Left hindlimb (tissue), 1 donor: ENCODE results near the gene POU5F1.
"Not testable (repeated sequence)": the region's sequence is repeated elsewhere in the genome, so short reads cannot be mapped to it uniquely, and the experiment has no call there.

Experiments used
- DNase-seq: peaks from one replicate; pipeline ENCODE4 v3.0.0-alpha.2; 2018

The POU5F1 gene

GRCh38 chr6:31170600-31170881 lies at the start of gene POU5F1:
POU5F1 (minus strand) TSS chr6:31170682; CDS start chr6:31170620, 62 bp downstream.
- DNase-seq, result no peak

GRCh38 chr6:31216208-31216898 lies 45.9 kb upstream of the POU5F1 start:
- no peak for DNase-seq

DNA sequence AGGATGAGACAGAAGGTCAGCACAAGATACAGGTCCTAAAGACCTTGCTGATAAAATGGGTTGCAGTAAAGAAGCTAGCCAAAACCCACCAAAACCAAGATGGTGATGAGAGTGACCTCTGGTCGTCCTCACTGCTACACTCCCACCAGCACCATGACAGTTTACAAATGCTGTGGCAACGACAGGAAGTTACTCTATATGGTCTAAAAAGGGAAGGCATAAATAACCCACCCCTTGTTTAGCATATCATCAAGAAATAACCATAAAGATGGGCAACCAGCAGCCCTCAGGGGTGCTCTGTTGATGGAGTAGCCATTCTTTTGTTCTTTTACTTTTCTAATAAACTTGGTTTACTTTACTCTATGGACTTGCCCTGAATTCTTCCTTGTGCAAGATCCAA lies 44.7 kb upstream of the POU5F1 start:
- not testable (repeated sequence) for DNase-seq

DNA sequence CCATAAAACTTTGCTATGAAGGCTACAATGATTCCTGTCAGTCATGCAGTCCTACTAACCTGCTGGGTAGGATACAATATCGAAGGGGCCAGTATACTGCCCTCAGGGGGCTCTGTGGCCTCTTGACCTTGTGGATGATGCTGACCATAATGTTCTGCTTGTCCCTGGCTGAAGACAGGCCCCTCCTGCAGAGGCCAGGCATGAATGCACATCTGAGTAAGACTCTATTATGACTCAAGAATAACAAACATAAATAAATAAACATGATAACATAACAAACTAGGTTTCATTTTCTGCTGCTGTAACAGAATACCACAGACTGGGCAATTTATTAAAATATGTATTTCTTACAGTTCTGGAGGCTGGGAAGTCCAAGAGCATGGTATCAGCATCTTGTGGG lies 44.0 kb upstream of the POU5F1 start:
- no peak for DNase-seq

- DNase-seq, result no peak
These were observed 40.5 kb upstream of the POU5F1 start for GRCh38 chr6:31210741-31211532.

GRCh38 chr6:31210123-31210522 lies 39.6 kb upstream of the POU5F1 start:
- no peak for DNase-seq

- no peak for DNase-seq
These were observed 38.7 kb upstream of the POU5F1 start for GRCh38 chr6:31209137-31209536.

- no peak for DNase-seq
These were observed 38.0 kb upstream of the POU5F1 start for GRCh38 chr6:31208506-31208905.

DNA sequence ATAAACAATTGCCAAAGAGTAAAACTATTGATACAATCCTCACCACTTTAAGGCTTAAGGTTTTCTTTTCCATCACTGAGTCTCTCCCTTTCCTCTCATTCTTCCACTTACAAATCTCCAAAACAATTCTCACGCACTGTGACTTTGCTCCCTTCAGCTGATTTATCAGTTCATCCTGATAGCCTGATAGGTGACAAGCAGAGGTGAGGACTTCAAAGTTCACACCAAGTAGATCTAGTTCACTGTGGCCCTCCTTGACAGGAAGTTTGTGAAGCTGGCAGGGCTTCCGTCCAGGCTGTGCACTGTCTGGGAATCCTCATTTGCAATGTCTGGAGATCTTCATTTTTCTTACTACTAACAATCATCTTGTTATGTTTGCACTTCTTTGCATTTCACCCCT lies 35.2 kb upstream of the POU5F1 start:
- DNase-seq, result no peak

DNA sequence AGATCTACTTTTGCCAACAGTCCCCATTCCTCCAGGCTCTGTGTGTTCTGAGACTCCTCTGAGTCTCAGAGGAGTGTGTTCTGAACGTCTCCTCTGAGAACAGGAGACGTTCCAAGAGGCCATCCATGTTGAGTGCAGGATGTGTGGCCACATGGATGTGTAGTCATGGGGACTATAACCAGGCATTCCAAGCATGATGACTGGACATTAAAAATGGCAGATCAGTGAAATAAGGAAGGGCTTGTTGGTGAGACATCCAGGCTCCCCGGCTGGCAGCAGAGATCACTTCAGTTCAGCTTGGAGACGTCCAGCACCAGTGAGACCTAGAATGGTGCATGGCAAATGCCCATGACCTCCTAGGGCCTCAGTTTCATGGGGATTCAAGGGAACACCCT lies 34.3 kb upstream of the POU5F1 start:
- DNase-seq, result no peak

- no peak for DNase-seq
These were observed 33.0 kb upstream of the POU5F1 start for GRCh38 chr6:31203345-31203979.

DNA sequence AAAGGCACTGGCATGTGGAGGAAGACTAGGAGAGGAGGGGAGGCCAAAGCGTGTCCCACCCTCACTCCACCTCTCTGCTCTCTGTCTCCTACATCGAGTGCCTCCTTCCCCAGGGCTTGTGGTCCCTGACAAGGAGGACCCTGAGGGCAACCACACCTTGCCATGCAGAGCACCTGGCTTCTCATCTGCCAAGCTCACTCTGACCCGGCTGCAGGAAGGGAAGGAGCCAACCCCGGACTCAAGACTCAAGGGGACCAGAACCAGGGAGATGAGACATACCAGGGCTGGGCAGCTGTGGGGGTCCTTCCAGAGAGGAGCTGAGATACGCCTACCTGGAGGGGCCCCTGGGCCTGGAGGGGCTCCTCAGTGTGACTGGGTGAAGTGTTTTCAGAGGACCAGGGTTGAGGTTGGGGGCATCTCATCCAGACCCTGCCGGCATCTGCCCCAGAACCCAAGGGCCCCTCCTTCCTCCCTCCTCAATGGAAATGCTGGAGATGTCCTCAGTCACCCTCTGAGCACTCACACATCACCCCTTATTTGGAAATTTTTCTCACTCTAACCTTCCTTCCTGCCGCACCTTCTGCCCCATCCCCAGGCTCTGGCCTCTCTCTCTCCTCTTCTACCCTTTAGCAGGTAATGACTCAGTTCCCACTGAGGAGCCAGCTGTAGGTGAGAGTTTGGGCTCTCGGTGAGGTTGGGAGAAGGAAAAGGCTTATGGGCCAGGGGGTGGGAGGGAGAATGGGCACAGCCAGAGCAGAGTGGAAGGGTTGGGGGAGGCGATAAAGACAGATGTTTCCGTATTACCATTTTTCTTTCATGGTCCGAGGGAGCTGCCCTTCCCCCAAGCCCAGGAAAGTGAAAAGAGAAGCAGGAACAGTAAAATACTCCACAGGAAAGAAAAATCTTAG lies 32.0 kb upstream of the POU5F1 start:
- no peak for DNase-seq

DNA sequence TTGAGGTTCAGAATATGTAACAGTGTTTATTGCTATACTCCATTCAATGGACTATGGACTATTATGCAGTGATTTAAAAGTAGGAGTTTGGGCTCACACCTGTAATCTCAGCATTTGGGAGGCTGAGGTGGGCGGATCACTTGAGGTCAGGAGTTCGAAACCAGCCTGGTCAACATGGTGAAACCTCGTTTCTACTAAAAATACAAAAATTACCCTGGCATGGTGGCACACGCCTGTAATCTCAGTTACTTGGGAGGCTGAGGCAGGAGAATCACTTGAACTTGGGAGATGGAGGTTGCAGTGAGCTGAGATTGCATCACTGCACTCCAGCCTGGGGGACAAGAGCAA lies 28.6 kb upstream of the POU5F1 start:
- not testable (repeated sequence) for DNase-seq

DNA sequence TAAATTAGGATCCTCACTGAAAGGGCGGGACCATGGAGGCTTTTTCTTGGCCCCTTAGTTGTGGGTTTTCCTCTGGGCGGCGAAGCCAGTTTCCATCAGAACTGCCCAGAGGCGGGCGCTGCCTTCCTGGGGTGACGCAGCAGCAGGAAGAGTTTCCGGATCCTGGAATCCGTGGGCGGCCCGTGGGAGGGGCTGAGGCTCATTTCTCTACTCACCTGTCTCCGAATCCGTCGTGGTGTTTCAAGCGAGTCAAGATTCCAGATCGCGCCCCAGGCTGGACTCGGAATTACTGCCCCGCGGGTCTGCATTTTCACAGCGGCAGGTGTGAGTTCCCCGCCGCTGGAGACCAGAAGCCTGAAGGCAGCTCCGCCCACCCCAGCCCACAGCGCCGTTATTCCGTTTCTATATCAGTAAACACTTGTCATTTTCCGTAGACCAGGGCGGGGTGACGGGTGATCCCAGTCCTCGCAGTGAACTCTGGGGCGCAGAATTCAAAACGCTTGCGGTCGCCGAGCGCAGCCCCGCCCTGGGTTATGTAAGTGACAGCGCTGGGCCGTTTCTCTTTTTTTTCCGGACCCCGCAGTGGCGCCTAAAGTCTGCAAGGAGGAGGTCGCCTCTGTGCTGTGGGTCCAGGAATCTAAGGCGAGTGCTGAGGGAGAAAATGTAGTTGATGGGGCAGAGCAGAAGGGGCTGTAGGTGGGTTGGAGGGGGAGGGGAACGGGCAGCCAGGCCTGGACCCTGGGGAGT lies 27.2 kb upstream of the POU5F1 start:
- DNase-seq, result peak; percentile 88

- DNase-seq, result not testable (repeated sequence)
These were observed 26.0 kb upstream of the POU5F1 start for GRCh38 chr6:31196251-31197022.

DNA sequence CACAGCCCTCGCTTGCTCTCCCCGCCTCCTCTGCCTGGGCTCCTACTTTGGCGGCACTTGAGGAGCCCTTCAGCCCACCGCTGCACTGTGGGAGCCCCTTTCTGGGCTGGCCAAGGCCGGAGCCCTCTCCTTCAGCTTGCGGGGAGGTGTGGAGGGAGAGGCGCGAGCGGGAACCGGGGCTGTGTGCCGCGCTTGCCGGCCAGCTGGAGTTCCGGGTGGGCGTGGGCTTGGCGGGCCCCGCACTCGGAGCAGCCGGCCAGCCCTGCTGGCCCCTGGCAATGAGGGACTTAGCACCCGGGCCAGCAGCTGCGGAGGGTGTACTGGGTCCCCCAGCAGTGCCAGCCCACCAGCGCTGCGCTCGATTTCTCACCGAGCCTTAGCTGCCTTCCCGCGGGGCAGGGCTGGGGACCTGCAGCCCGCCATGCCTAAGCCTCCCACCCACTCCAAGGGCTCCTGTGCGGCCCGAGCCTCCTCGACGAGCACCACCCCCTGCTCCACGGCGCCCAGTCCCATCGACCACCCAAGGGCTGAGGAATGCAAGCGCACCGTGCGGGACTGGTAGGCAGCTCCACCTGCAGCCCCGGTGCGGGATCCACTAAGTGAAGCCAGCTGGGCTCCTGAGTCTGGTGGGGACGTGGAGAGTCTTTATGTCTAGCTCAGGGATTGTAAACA lies 25.0 kb upstream of the POU5F1 start:
- DNase-seq, result not testable (repeated sequence)

DNA sequence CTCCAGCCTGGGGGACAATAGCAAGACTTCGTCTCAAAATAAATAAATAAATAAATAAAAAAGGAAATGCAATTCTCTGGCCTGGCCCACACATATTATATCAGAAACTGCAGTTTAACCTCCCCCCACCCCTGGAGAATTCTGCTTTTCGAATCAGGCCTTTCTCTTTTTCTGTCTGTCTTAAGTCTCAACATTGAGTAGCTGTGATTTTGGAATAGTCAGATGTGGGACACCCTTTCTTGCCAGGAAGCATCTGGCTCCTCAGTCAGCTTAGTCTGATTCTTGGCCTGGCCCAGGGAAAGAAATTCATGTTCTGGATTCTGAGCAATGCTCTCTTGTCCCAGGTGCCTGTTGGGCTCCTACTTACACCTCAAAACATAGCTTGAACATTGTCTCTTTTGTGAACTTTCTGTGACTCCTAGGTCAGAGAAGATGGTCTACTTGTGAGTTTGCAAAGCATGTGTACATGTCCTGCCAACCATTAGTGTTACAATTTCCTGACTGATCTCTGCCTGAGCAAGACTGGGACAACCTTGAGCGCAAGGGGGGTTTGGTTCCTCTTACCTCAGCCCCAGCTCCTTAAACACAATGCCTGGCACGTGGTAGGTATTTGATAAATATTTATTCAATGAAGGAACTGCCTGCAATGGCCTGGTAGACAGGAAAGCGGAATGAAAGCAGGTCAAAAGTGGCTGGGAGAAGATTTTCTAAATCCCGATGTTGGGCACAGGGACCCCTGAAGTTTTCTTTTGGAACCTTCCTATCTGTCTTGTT lies 23.8 kb upstream of the POU5F1 start:
- DNase-seq, result no peak

DNA sequence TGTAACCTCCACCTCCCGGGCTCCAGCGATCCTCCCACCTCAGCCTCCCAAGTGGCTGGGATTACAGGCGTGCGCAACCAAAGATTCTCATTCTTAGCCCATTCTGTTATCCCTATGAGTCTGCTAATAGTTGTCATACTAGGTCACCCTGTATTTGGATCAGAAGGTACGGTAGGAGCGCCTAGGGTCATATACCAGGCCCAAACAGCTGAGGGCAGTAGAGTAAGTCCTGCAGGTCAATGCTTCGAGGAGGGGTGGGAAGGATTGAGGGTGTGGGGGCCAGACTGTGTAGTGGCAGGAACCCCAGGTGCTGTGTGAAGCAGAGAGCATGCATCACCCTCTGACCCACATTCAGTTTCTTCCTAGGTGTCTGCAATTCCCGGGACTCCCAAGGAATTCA lies 22.7 kb upstream of the POU5F1 start:
- no peak for DNase-seq

GRCh38 chr6:31192431-31193105 lies 22.1 kb upstream of the POU5F1 start:
- DNase-seq, result peak; percentile 67

DNA sequence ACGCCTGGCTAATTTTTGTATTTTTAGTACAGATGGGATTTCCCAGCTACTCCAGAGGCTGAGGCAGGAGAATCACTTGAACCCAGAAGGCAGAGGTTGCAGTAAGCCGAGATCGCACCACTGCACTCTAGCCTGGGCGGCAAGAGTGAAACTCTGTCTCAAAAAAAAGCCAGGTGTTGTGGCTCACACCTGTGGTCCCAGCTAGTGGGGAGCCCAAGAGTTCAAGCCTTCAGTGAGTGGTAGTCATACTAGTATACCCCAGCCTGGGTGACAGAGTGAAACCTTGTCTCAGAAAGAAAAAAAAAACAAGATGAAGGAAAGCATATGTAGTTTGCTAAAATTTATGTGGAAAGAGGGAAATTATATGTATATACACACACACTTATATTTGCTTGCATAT lies 20.0 kb upstream of the POU5F1 start:
- no peak for DNase-seq
